Neuronal stem cell (in vitro differentiated cells): ENCODE results near the gene NPIPB5. TPM values are rescaled to one million over a fixed set of nuclear protein-coding genes. Genes with fewer than 3 reads are reported as not detected.
"Not testable (repeated sequence)": the region's sequence is repeated elsewhere in the genome, so short reads cannot be mapped to it uniquely, and the experiment has no call there.

Experiments
- DNase-seq: peaks from one replicate; pipeline ENCODE4 v3.0.0-alpha.2; 2013; ENCODE audit warnings: low spot score
- H2AFZ ChIP-seq: one replicate; pipeline ENCODE4 v1.6.1; 2013; ENCODE audit warnings: mild to moderate bottlenecking, low read length, inconsistent platforms
- H2AK5ac ChIP-seq: 2 replicates; pipeline ENCODE4 v1.6.1; 2013; ENCODE audit warnings: low read depth, mild to moderate bottlenecking, inconsistent platforms, low read length, moderate library complexity, mixed read lengths
- H2BK120ac ChIP-seq: 2 replicates; pipeline ENCODE4 v1.6.1; 2013; ENCODE audit warnings: low read depth, mild to moderate bottlenecking, inconsistent platforms, low read length, moderate library complexity, mixed read lengths
- H2BK12ac ChIP-seq: one replicate; pipeline ENCODE4 v1.6.1; 2013; ENCODE audit warnings: low read length, inconsistent platforms
- H2BK15ac ChIP-seq: 2 replicates; pipeline ENCODE4 v1.6.1; 2013; ENCODE audit warnings: mild to moderate bottlenecking, low read length, inconsistent platforms, mixed read lengths
- H2BK5ac ChIP-seq: one replicate; pipeline ENCODE4 v1.6.1; 2013; ENCODE audit warnings: inconsistent platforms, mild to moderate bottlenecking, low read length, moderate library complexity
- H3K14ac ChIP-seq: one replicate; pipeline ENCODE4 v1.6.1; 2013; ENCODE audit warnings: low read length, inconsistent platforms
- H3K18ac ChIP-seq: 2 replicates; pipeline ENCODE4 v1.6.1; 2013; ENCODE audit warnings: low read length, inconsistent platforms
- H3K23ac ChIP-seq: 2 replicates; pipeline ENCODE4 v1.6.1; 2013; ENCODE audit warnings: low read depth, mild to moderate bottlenecking, mixed read lengths, low read length, inconsistent platforms; ENCODE audit not compliant: poor library complexity
- H3K27ac ChIP-seq: replicated peaks from 3 replicates; pipeline ENCODE4 v1.5.1; 2013; ENCODE audit warnings: low read length, inconsistent platforms
- H3K27me3 ChIP-seq, 3 experiments: 2 replicates each; pipeline ENCODE4 v1.6.1; 2013; ENCODE audit warnings: low read length in 3 of 3, mild to moderate bottlenecking in 2 of 3, inconsistent platforms in 1 of 3, low read depth in 1 of 3, mixed read lengths in 1 of 3, moderate library complexity in 1 of 3; ENCODE audit not compliant: control insufficient read depth in 3 of 3, insufficient read depth in 3 of 3
- H3K36me3 ChIP-seq, 2 donors: replicated peaks in 1 of 2; 2 replicates each; pipeline ENCODE4 v1.6.1; 2013; ENCODE audit warnings: low read length in 2 of 2; ENCODE audit not compliant: control insufficient read depth in 2 of 2, insufficient read depth in 2 of 2
- H3K4ac ChIP-seq: 2 replicates; pipeline ENCODE4 v1.6.1; 2013; ENCODE audit warnings: inconsistent platforms, mild to moderate bottlenecking, low read length, moderate library complexity
- H3K4me1 ChIP-seq, 2 donors: 1 replicate in 1 of 2; 2 replicates in 1 of 2; pipeline ENCODE4 v1.6.1; 2013; ENCODE audit warnings: low read length in 2 of 2, low read depth in 1 of 2; ENCODE audit not compliant: control insufficient read depth in 2 of 2, insufficient read depth in 1 of 2
- H3K4me2 ChIP-seq: one replicate; pipeline ENCODE4 v1.6.1; 2013; ENCODE audit warnings: mild to moderate bottlenecking, low read length, inconsistent platforms; ENCODE audit not compliant: insufficient read depth, poor library complexity, severe bottlenecking
- H3K4me3 ChIP-seq, 2 donors: 2 replicates each; pipeline ENCODE4 v1.5.1; 2013; ENCODE audit warnings: low read length in 2 of 2, mild to moderate bottlenecking in 2 of 2, inconsistent platforms in 1 of 2, moderate library complexity in 1 of 2
- H3K79me1 ChIP-seq: one replicate; pipeline ENCODE4 v1.6.1; 2013; ENCODE audit warnings: low read depth, mild to moderate bottlenecking, inconsistent platforms, low read length, moderate library complexity
- H3K9ac ChIP-seq: one replicate; pipeline ENCODE4 v1.6.1; 2013; ENCODE audit warnings: mild to moderate bottlenecking, low read depth, low read length, inconsistent platforms; ENCODE audit not compliant: poor library complexity
- H3K9me3 ChIP-seq, 2 donors: replicated peaks in 1 of 2; 2 replicates each; pipeline versions ENCODE3 to v1.6.1; 2013; ENCODE audit warnings: low read length in 2 of 2, mild to moderate bottlenecking in 2 of 2, inconsistent platforms in 1 of 2, low read depth in 1 of 2, mixed read lengths in 1 of 2, moderate library complexity in 1 of 2; ENCODE audit not compliant: control insufficient read depth in 2 of 2, insufficient read depth in 1 of 2
- H4K8ac ChIP-seq: one replicate; pipeline ENCODE4 v1.6.1; 2013; ENCODE audit warnings: low read depth, mild to moderate bottlenecking, inconsistent platforms, low read length, moderate library complexity
- H4K91ac ChIP-seq: one replicate; pipeline ENCODE4 v1.6.1; 2013; ENCODE audit warnings: low read length, low read depth, mild to moderate bottlenecking, inconsistent platforms; ENCODE audit not compliant: poor library complexity
- WGBS, 2 donors: extraction: QIAGEN DNeasy Blood & Tissue Kit; methylation state at CpG; one replicate each; pipeline ENCODE4 v1.1.7; 2013; ENCODE audit warnings: missing lambda C conversion rate in 2 of 2, mixed read lengths in 1 of 2; ENCODE audit not compliant: insufficient read length in 2 of 2, insufficient replicate concordance in 1 of 2; ENCODE audit errors: extremely low coverage in 2 of 2; 5-methylcytosine and 5-hydroxymethylcytosine counted together
- polyA plus RNA-seq, 2 experiments: library from polyadenylated mRNA; stranded (reverse); fragments of 200-250 nt; gene quantifications; one replicate each; pipeline ENCODE4 v1.2.3, GENCODE V29; 2013

The NPIPB5 gene
- 40.2 TPM for polyA plus RNA-seq (2013, experiment 1 of 2)
- polyA plus RNA-seq (2013, experiment 2 of 2): 44.1 TPM

GRCh38 chr16:22510591-22510990 lies at the start of gene NPIPB5:
NPIPB5 (plus strand) TSS chr16:22510891; CDS start chr16:22513802, 2,911 bp downstream.
- H3K9me3 ChIP-seq, H2BK120ac ChIP-seq, H3K14ac ChIP-seq, H2AFZ ChIP-seq, H3K18ac ChIP-seq, H3K4me2 ChIP-seq, H3K9ac ChIP-seq, H3K36me3 ChIP-seq, H3K27me3 ChIP-seq, H2BK15ac ChIP-seq, H4K8ac ChIP-seq, H3K4me3 ChIP-seq, H3K4me1 ChIP-seq, H2AK5ac ChIP-seq, H4K91ac ChIP-seq, DNase-seq, H3K23ac ChIP-seq, H3K4ac ChIP-seq, H2BK5ac ChIP-seq, H3K79me1 ChIP-seq, H3K27ac ChIP-seq, H2BK12ac ChIP-seq: not testable (repeated sequence)
- WGBS, 2 donors: no CpG with 5 or more reads among the region's 4 CpGs

- H3K14ac ChIP-seq, H3K9ac ChIP-seq, H3K36me3 ChIP-seq, H3K4me1 ChIP-seq, H2AK5ac ChIP-seq, H3K9me3 ChIP-seq, DNase-seq, H2BK5ac ChIP-seq, H2BK120ac ChIP-seq, H2BK12ac ChIP-seq, H3K27ac ChIP-seq, H3K4ac ChIP-seq, H4K8ac ChIP-seq, H4K91ac ChIP-seq, H3K79me1 ChIP-seq, H3K18ac ChIP-seq, H2AFZ ChIP-seq, H3K27me3 ChIP-seq, H3K23ac ChIP-seq, H3K4me2 ChIP-seq, H2BK15ac ChIP-seq, H3K4me3 ChIP-seq: not testable (repeated sequence)
- no CpG with 5 or more reads among the region's 6 CpGs for WGBS, 2 donors
Observed at GRCh38 chr16:22468846-22469245, 41.8 kb upstream of the NPIPB5 start.

GRCh38 chr16:22537996-22538395 lies 27.3 kb downstream of the NPIPB5 start:
- not testable (repeated sequence) for H2BK120ac ChIP-seq, H3K27me3 ChIP-seq, H2AFZ ChIP-seq, DNase-seq, H3K9me3 ChIP-seq, H3K36me3 ChIP-seq, H3K18ac ChIP-seq, H3K23ac ChIP-seq, H3K4ac ChIP-seq, H4K91ac ChIP-seq, H3K14ac ChIP-seq, H2BK12ac ChIP-seq, H3K79me1 ChIP-seq, H2BK5ac ChIP-seq, H3K4me2 ChIP-seq, H2AK5ac ChIP-seq, H3K4me3 ChIP-seq, H3K4me1 ChIP-seq, H3K9ac ChIP-seq, H3K27ac ChIP-seq, H2BK15ac ChIP-seq, H4K8ac ChIP-seq
- no CpG with 5 or more reads among the region's 4 CpGs for WGBS, 2 donors

GRCh38 chr16:22544809-22545208 lies 34.1 kb downstream of the NPIPB5 start:
- H3K23ac ChIP-seq, H3K4me3 ChIP-seq, H3K14ac ChIP-seq, H3K36me3 ChIP-seq, H3K79me1 ChIP-seq, H3K9me3 ChIP-seq, H3K4me1 ChIP-seq, H3K4me2 ChIP-seq, H3K27ac ChIP-seq, H2BK120ac ChIP-seq, H2AK5ac ChIP-seq, H2BK5ac ChIP-seq, DNase-seq, H3K9ac ChIP-seq, H3K27me3 ChIP-seq, H3K4ac ChIP-seq, H2AFZ ChIP-seq, H4K91ac ChIP-seq, H3K18ac ChIP-seq, H4K8ac ChIP-seq, H2BK12ac ChIP-seq, H2BK15ac ChIP-seq: not testable (repeated sequence)
- WGBS, 2 donors: no CpG with 5 or more reads among the region's 2 CpGs
